Mesothelial cell of epicardium (in vitro differentiated cells): ENCODE data around the gene PHC1. TPM values are rescaled to one million over a fixed set of nuclear protein-coding genes. Genes with fewer than 3 reads are reported as not detected.
A peak's percentile ranks its signal among the peaks of the same experiment; 100 is the strongest.
"Not testable (repeated sequence)": the region's sequence is repeated elsewhere in the genome, so short reads cannot be mapped to it uniquely, and the experiment has no call there.

Source experiments
- DNase-seq, 2 experiments: peaks; one replicate each; pipeline ENCODE4 v3.0.0; 2021; ENCODE audit warnings: low spot score in 2 of 2; ENCODE audit not compliant: unreplicated experiment in 2 of 2
- H3K27ac Mint-ChIP-seq: 2 replicates; pipeline ENCODE4 v1.8.0; 2021; ENCODE audit warnings: mixed read lengths
- H3K27me3 Mint-ChIP-seq: 2 replicates; pipeline ENCODE4 v1.8.0; 2021; ENCODE audit warnings: low read depth, mixed read lengths
- H3K36me3 Mint-ChIP-seq: 2 replicates; pipeline ENCODE4 v1.8.0; 2021; ENCODE audit warnings: mixed read lengths
- H3K4me1 Mint-ChIP-seq: 2 replicates; pipeline ENCODE4 v1.8.0; 2021; ENCODE audit warnings: mixed read lengths
- H3K4me3 Mint-ChIP-seq: 2 replicates; pipeline ENCODE4 v1.8.0; 2021; ENCODE audit warnings: mild to moderate bottlenecking, moderate library complexity, mixed read lengths
- H3K9me3 Mint-ChIP-seq: 2 replicates; pipeline ENCODE4 v1.8.0; 2021; ENCODE audit warnings: mixed read lengths
- CTCF ChIP-seq: fragments of 200-600 bp; sonication (generic); IDR thresholded peaks from one replicate; pipeline ENCODE4 v1.5.0; 2021; ENCODE audit warnings: antibody characterized with exemption; ENCODE audit not compliant: unreplicated experiment
- total RNA-seq: library from RNA; stranded (reverse); gene quantifications from 3 replicates; pipeline ENCODE4 v1.2.1, GENCODE V29; 2021

PHC1 gene
- total RNA-seq, 1 donor from 2014 or later, result 119 TPM

GRCh38 chr12:8894378-8894777, 19.9 kb upstream of the PHC1 start:
- Mint-ChIP-seq H3K4me1 (peaks cover 2% of the 10 kb centered on the region), H3K27ac (no peak overlapping the region), H3K4me3 (no peak overlapping the region), H3K9me3 (peaks cover 7% of the 10 kb centered on the region), H3K27me3 (no peaks in the 10 kb centered on the region), H3K36me3 (no peaks in the 10 kb centered on the region)
- no peak for DNase-seq
- TF ChIP-seq CTCF, result no peak

DNA sequence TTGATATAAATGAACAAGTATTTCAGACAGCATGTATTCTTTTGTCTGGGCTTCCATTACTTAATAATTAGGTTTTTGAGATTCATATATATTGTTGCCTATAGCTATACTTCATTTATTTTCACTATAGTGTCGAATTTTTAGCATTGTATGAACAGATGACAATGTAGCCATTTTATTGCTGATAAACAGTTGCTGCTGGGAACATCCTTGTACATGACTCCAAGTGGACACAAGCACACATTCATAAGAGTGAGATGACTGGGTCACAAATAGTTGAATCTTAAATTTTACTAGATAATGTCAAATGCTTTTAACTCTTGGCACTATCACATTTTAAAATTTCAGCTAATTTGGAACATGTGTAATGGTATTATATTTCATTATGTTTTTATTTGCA, 19.3 kb upstream of the PHC1 start:
- Mint-ChIP-seq H3K9me3 (peaks cover 7% of the 10 kb centered on the region), H3K27ac (no peak overlapping the region), H3K4me3 (no peak overlapping the region), H3K4me1 (peaks cover 2% of the 10 kb centered on the region), H3K27me3 (no peaks in the 10 kb centered on the region), H3K36me3 (peaks cover 1% of the 10 kb centered on the region)
- no peak for DNase-seq
- no peak for TF ChIP-seq CTCF

DNA sequence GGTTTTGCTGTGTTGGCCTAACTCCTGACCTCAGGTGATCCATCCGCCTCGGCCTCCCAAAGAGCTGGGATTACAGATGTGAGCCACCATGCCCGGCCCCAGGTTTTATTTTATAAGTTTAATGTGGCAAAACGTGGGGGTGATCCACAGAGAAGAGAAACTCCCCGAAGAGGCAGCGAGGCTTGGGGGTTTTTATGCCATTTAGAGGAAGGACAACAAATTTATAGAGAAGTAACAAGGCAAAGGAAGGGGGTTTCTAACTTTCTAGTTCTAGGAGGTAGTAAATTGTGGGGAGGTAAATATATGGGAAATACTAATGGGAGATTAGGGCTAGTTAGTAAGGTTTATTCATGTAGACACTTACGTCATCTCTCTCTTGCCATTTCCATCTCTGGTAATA, 17.2 kb upstream of the PHC1 start:
- TF ChIP-seq CTCF, result no peak
- Mint-ChIP-seq H3K9me3 (peaks cover 7% of the 10 kb centered on the region), H3K4me1 (no peaks in the 10 kb centered on the region), H3K36me3 (peaks cover 1% of the 10 kb centered on the region), H3K4me3 (no peak overlapping the region), H3K27ac (no peak overlapping the region), H3K27me3 (no peaks in the 10 kb centered on the region)
- DNase-seq, result no peak

DNA sequence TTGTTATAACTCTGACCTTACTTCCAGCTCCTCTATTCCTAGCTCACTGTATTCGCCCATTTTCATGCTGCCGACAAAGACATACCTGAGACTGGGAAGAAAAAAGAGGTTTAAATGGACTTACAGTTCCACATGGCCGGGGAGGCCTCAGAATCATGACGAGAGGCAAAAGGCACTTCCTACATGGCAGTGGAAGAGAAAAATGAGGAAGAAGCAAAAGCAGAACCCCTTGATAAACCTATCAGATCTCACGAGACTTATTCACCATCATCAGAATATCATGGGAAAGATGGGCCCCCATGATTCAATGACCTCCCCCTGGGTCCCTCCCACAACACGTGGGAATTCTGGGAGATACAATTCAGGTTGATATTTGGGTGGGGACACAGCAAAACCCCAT, 14.5 kb upstream of the PHC1 start:
- peaks cover 1% of the 10 kb centered on the region for H3K36me3 Mint-ChIP-seq
- DNase-seq, result no peak
- no peak for TF ChIP-seq CTCF
- H3K9me3 Mint-ChIP-seq, result peaks cover 7% of the 10 kb centered on the region
- no peak overlapping the region for H3K27ac Mint-ChIP-seq
- H3K4me3 Mint-ChIP-seq, result no peak overlapping the region
- peaks cover 3% of the 10 kb centered on the region for H3K4me1 Mint-ChIP-seq
- H3K27me3 Mint-ChIP-seq, result no peaks in the 10 kb centered on the region

DNA sequence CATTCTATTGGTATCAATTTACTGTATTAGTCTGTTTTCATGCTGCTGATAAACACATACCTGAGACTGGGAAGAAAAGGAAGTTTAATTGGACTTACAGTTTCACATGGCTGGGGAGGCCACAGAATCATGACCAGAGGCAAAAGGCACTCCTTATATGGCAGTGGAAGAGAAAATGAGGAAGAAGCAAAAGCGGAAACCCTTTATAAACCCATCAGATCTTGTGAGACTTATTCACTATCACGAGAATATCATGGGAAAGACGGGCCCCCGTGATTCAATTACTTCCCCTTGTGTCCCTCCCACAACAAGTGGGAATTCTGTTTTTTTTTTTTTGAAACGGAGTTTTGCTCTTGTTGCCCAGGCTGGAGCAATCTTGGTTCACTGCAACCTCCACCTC, 11.6 kb upstream of the PHC1 start:
- not testable (repeated sequence) for H3K36me3 Mint-ChIP-seq, DNase-seq, H3K4me3 Mint-ChIP-seq, H3K9me3 Mint-ChIP-seq, H3K27me3 Mint-ChIP-seq, H3K27ac Mint-ChIP-seq
- H3K4me1 Mint-ChIP-seq, result peaks cover 13% of the 10 kb centered on the region

- Mint-ChIP-seq H3K27me3 (no peaks in the 10 kb centered on the region), H3K4me1 (peaks cover 13% of the 10 kb centered on the region), H3K4me3 (no peak overlapping the region), H3K9me3 (no peaks in the 10 kb centered on the region), H3K27ac (peak overlapping the region; percentile 45), H3K36me3 (peaks cover 1% of the 10 kb centered on the region)
- DNase-seq, result no peak
- TF ChIP-seq CTCF, result no peak
These were observed 10.7 kb upstream of the PHC1 start for GRCh38 chr12:8903646-8904045.
